ENCODE data around the gene USH1C. TPM values are rescaled to one million over a fixed set of nuclear protein-coding genes. Genes with fewer than 3 reads are reported as not detected.

USH1C gene
- total and polyA plus RNA-seq, 2 experiments from 2014 or later, result not detected

DNA sequence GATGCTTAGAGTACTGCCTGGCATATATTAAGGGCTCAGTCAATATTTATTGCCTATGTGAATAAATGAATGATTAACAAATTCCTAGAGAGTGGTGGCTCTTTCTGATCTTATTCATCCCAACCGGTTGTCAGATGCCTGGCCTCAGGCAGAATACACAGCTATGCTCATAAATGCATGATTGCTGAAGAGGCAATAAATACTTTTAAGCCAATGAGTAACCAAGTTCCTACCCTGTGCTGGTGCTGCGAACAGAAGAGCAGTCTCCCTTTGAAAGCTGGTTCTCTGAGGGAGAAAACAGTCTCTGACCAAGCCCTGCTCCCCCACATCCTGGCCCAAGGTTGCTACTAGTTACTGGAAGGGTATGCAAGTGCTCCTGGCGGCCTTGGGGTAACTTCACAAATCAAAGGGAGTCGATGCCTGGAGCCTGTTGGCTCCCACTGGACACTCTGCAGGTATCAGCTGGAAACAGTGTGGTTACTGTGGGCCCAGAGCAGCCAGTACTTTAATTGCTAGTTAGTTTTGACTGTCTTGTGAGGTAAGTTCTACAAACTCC is 2.8 kb downstream of the USH1C start:
- Histone ChIP-seq H3K27ac (no peak overlapping the region), H3K4me1 (ENCODE audit: insufficient read depth) (no peaks in the 10 kb centered on the region), H3K9me2 (ENCODE audit: insufficient read depth) (no peaks in the 10 kb centered on the region), H3K79me2 (ENCODE audit: insufficient read depth) (no peaks in the 10 kb centered on the region), H3F3A (ENCODE audit: insufficient read depth) (no peaks in the 10 kb centered on the region), H3K27me3 (replicated peaks; ENCODE audit: insufficient read depth) (peaks cover 31% of the 10 kb centered on the region; the same call in 1 of the 2 replicates), H3K9ac (no peak overlapping the region), H2AFZ (no peak overlapping the region), H3K4me3 (no peak overlapping the region), H3K9me3 (ENCODE audit: low read depth) (no peaks in the 10 kb centered on the region), H3K36me3 (ENCODE audit: low read depth) (no peaks in the 10 kb centered on the region), H4K20me1 (ENCODE audit: insufficient read depth) (no peaks in the 10 kb centered on the region), H3K4me2 (ENCODE audit: unreplicated experiment) (no peak overlapping the region)
- in situ Hi-C loops (cut with MboI), result no loop called here
- DNase-seq, result no peak
- TF ChIP-seq EZH2phosphoT487 (IDR thresholded peaks at IDR 0.05; ENCODE audit: insufficient read depth, low read depth), result no peak
- no peak for TF ChIP-seq EZH2 (IDR thresholded peaks at IDR 0.05; ENCODE audit: insufficient read depth, poor library complexity, severe bottlenecking)
- WGBS, 2 experiments (ENCODE audit: low coverage in 1 of 2, low lambda C conversion rate in 2 of 2, missing lambda C conversion rate in 2 of 2), result 29 to 30% methylated on average over 4 of the region's 4 CpGs

DNA sequence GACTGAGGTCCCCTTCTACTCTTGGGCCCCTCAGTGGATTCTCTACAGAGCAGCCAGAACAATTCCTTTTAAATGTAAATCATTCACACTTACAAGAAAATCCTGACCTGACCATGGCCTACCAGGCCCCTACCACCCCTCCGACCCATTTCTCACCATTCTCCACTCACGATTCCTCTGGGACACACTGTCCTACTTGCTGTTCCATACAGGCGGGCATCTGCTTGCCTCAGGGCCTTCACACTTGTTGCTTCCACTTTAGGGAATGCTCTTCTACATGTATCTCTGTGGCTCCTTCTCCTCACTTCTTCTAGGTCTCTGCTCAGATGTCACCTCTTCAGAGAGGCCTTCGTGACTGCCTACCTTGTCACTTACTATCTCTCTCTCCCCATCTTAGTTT is 3.4 kb downstream of the USH1C start:
- Histone ChIP-seq H3K36me3 (ENCODE audit: low read depth) (no peaks in the 10 kb centered on the region), H3K9me2 (ENCODE audit: insufficient read depth) (no peaks in the 10 kb centered on the region), H3K4me1 (ENCODE audit: insufficient read depth) (no peaks in the 10 kb centered on the region), H3K27me3 (replicated peaks; ENCODE audit: insufficient read depth) (peaks cover 27% of the 10 kb centered on the region; the same call in 1 of the 2 replicates), H3K27ac (no peak overlapping the region), H3K9me3 (ENCODE audit: low read depth) (no peaks in the 10 kb centered on the region), H3K4me3 (no peak overlapping the region), H3K79me2 (ENCODE audit: insufficient read depth) (no peaks in the 10 kb centered on the region), H3K9ac (no peak overlapping the region), H3F3A (ENCODE audit: insufficient read depth) (no peaks in the 10 kb centered on the region), H4K20me1 (ENCODE audit: insufficient read depth) (no peaks in the 10 kb centered on the region), H3K4me2 (ENCODE audit: unreplicated experiment) (no peak overlapping the region), H2AFZ (no peak overlapping the region)
- DNase-seq, result no peak
- in situ Hi-C loops (cut with MboI), result no loop called here
- WGBS, 2 experiments (ENCODE audit: low coverage in 1 of 2, low lambda C conversion rate in 2 of 2, missing lambda C conversion rate in 2 of 2), result 37 to 47% methylated on average over 4 of the region's 4 CpGs
- TF ChIP-seq EZH2phosphoT487 (IDR thresholded peaks at IDR 0.05; ENCODE audit: insufficient read depth, low read depth), result no peak
- no peak for TF ChIP-seq EZH2 (IDR thresholded peaks at IDR 0.05; ENCODE audit: insufficient read depth, poor library complexity, severe bottlenecking)

GRCh38 chr11:17538731-17539130 is 5.5 kb downstream of the USH1C start:
- no peak overlapping the region for H3K9ac ChIP-seq
- no peaks in the 10 kb centered on the region for H3K9me2 ChIP-seq (ENCODE audit: insufficient read depth)
- in situ Hi-C loops (cut with MboI), result no loop called here
- no peak for TF ChIP-seq EZH2phosphoT487 (IDR thresholded peaks at IDR 0.05; ENCODE audit: insufficient read depth, low read depth)
- TF ChIP-seq EZH2 (IDR thresholded peaks at IDR 0.05; ENCODE audit: insufficient read depth, poor library complexity, severe bottlenecking), result no peak
- H3K4me3 ChIP-seq, result no peak overlapping the region
- no peaks in the 10 kb centered on the region for H3F3A ChIP-seq (ENCODE audit: insufficient read depth)
- no peaks in the 10 kb centered on the region for H3K36me3 ChIP-seq (ENCODE audit: low read depth)
- H3K79me2 ChIP-seq (ENCODE audit: insufficient read depth), result no peaks in the 10 kb centered on the region
- 29 to 38% methylated on average over 3 of the region's 3 CpGs for WGBS, 2 experiments (ENCODE audit: low coverage in 1 of 2, low lambda C conversion rate in 2 of 2, missing lambda C conversion rate in 2 of 2)
- no peak overlapping the region for H2AFZ ChIP-seq
- H3K4me1 ChIP-seq (ENCODE audit: insufficient read depth), result no peaks in the 10 kb centered on the region
- H4K20me1 ChIP-seq (ENCODE audit: insufficient read depth), result no peaks in the 10 kb centered on the region
- no peaks in the 10 kb centered on the region for H3K9me3 ChIP-seq (ENCODE audit: low read depth)
- H3K27me3 ChIP-seq (replicated peaks; ENCODE audit: insufficient read depth), result peaks cover 21% of the 10 kb centered on the region; the same call in 1 of the 2 replicates
- no peak overlapping the region for H3K4me2 ChIP-seq (ENCODE audit: unreplicated experiment)
- DNase-seq, result no peak
- no peak overlapping the region for H3K27ac ChIP-seq

GRCh38 chr11:17538054-17538453 is 6.2 kb downstream of the USH1C start:
- in situ Hi-C loops (cut with MboI), result no loop called here
- Histone ChIP-seq H4K20me1 (ENCODE audit: insufficient read depth) (no peaks in the 10 kb centered on the region), H3K79me2 (ENCODE audit: insufficient read depth) (no peaks in the 10 kb centered on the region), H3F3A (ENCODE audit: insufficient read depth) (no peaks in the 10 kb centered on the region), H2AFZ (no peak overlapping the region), H3K36me3 (ENCODE audit: low read depth) (no peaks in the 10 kb centered on the region), H3K9ac (no peak overlapping the region), H3K4me1 (ENCODE audit: insufficient read depth) (no peaks in the 10 kb centered on the region), H3K4me2 (ENCODE audit: unreplicated experiment) (no peak overlapping the region), H3K27me3 (replicated peaks; ENCODE audit: insufficient read depth) (peaks cover 22% of the 10 kb centered on the region; the same call in 1 of the 2 replicates), H3K9me2 (ENCODE audit: insufficient read depth) (no peaks in the 10 kb centered on the region), H3K4me3 (no peak overlapping the region), H3K9me3 (ENCODE audit: low read depth) (no peaks in the 10 kb centered on the region), H3K27ac (no peak overlapping the region)
- no peak for DNase-seq
- TF ChIP-seq EZH2phosphoT487 (IDR thresholded peaks at IDR 0.05; ENCODE audit: insufficient read depth, low read depth), result no peak
- no peak for TF ChIP-seq EZH2 (IDR thresholded peaks at IDR 0.05; ENCODE audit: insufficient read depth, poor library complexity, severe bottlenecking)
- WGBS, 2 experiments (ENCODE audit: low coverage in 1 of 2, low lambda C conversion rate in 2 of 2, missing lambda C conversion rate in 2 of 2), result 71 to 81% methylated on average over 1 of the region's 1 CpG
